ENCODE data around the gene SHROOM3. TPM values are rescaled to one million over a fixed set of nuclear protein-coding genes. Genes with fewer than 3 reads are reported as not detected.
"Not testable (repeated sequence)": the region's sequence is repeated elsewhere in the genome, so short reads cannot be mapped to it uniquely, and the experiment has no call there.

Gene SHROOM3
- total and polyA plus RNA-seq, 8 donors, result 13.5 to 96.9 (median 16.9) TPM

GRCh38 chr4:76453232-76453631, 18.2 kb downstream of the SHROOM3 start:
- no peak for TF ChIP-seq CTCF (IDR thresholded peaks at IDR 0.05)
- no peaks in the 10 kb centered on the region for H3K27me3 ChIP-seq
- H3K36me3 ChIP-seq, result no peaks in the 10 kb centered on the region
- H3K9me3 ChIP-seq, result no peaks in the 10 kb centered on the region
- no peak overlapping the region for H3K27ac ChIP-seq
- H3K4me1 ChIP-seq, result no peaks in the 10 kb centered on the region
- intact Hi-C loops (cut with DNase I), result no loop called here
- H3K4me3 ChIP-seq, result no peak overlapping the region
- ATAC-seq, result no peak
- DNase-seq, result no peak

- H3K36me3 ChIP-seq; H3K4me1 ChIP-seq; ATAC-seq; intact Hi-C loops (cut with DNase I); DNase-seq; H3K27me3 ChIP-seq; H3K4me3 ChIP-seq; H3K9me3 ChIP-seq; H3K27ac ChIP-seq: not testable (repeated sequence)
Observed at GRCh38 chr4:76454073-76454472, 19.0 kb downstream of the SHROOM3 start.

- no peak for ATAC-seq
- Histone ChIP-seq H3K9me3 (peaks cover 0 to 2% of the 10 kb centered on the region in 2 donors), H3K36me3 (no peaks in the 10 kb centered on the region), H3K27ac (no peak overlapping the region), H3K4me1 (no peaks in the 10 kb centered on the region), H3K4me3 (no peak overlapping the region), H3K27me3 (no peaks in the 10 kb centered on the region)
- TF ChIP-seq CTCF (IDR thresholded peaks at IDR 0.05), result no peak
- DNase-seq, result no peak
- intact Hi-C loops (cut with DNase I), result no loop called here
Observed at GRCh38 chr4:76457885-76458284, 22.9 kb downstream of the SHROOM3 start.

- Histone ChIP-seq H3K4me3 (no peak overlapping the region), H3K9me3 (peaks cover 0 to 6% of the 10 kb centered on the region in 2 donors), H3K27me3 (no peaks in the 10 kb centered on the region), H3K27ac (peak overlapping the region in 1 of 2 donors; percentile 20), H3K36me3 (no peaks in the 10 kb centered on the region), H3K4me1 (no peaks in the 10 kb centered on the region)
- no peak for DNase-seq
- no peak for TF ChIP-seq CTCF (IDR thresholded peaks at IDR 0.05)
- intact Hi-C loops (cut with DNase I), result no loop called here
- ATAC-seq, result no peak
Observed at GRCh38 chr4:76458297-76458696, 23.3 kb downstream of the SHROOM3 start.

GRCh38 chr4:76458825-76459224, 23.8 kb downstream of the SHROOM3 start:
- no peak overlapping the region for H3K4me3 ChIP-seq
- no peaks in the 10 kb centered on the region for H3K4me1 ChIP-seq
- intact Hi-C loops (cut with DNase I), result no loop called here
- peaks cover 0 to 12% of the 10 kb centered on the region in 2 donors for H3K9me3 ChIP-seq
- TF ChIP-seq CTCF (IDR thresholded peaks at IDR 0.05), result no peak
- no peaks in the 10 kb centered on the region for H3K27me3 ChIP-seq
- ATAC-seq (peak; percentile 53), DNase-seq (no peak)
- H3K36me3 ChIP-seq, result no peaks in the 10 kb centered on the region
- peak overlapping the region; percentile 8 to 20 for H3K27ac ChIP-seq

GRCh38 chr4:76459291-76459723, 24.3 kb downstream of the SHROOM3 start:
- DNase-seq (no peak), ATAC-seq (peak; percentile 68)
- Histone ChIP-seq H3K9me3 (peaks cover 0 to 15% of the 10 kb centered on the region in 2 donors), H3K4me1 (no peaks in the 10 kb centered on the region), H3K27ac (peak overlapping the region; percentile 8 to 20), H3K27me3 (no peaks in the 10 kb centered on the region), H3K36me3 (no peaks in the 10 kb centered on the region), H3K4me3 (no peak overlapping the region)
- intact Hi-C loops (cut with DNase I), result no loop called here
- no peak for TF ChIP-seq CTCF (IDR thresholded peaks at IDR 0.05)

Measured in left lung (tissue), 10 donors.